ENCODE results near the gene ERGIC1. TPM values are rescaled to one million over a fixed set of nuclear protein-coding genes. Genes with fewer than 3 reads are reported as not detected.

The ERGIC1 gene
- total RNA-seq, 1 experiment from 2014 or later = 77.0 TPM

DNA sequence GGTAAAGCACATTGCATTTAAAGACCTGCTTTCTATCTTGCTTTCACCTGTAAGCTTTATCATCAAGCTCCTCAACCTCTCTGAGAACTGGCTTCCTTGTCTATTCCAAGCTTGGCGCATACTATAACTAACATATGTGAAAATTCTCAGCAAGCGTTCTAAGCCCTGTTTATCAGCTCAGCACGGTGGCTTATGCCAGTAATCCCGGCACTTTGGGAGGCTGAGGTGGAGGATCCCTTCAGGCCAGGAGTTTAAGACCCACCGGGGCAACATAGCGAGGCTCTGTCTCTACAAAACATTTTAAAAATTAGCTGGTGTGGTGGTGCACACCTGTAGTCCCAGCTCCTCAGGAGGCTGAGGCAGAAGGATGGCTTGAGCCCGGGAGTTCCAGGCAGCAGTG is 147.9 kb downstream of the ERGIC1 start:
- WGBS (ENCODE audit: extremely low coverage, insufficient read length, low lambda C conversion rate) = no CpG with 5 or more reads among the region's 7 CpGs
- H2BK15ac ChIP-seq (ENCODE audit: low read depth, low read length) = no peak overlapping the region

More for the DNA sequence above, 147.9 kb downstream of the ERGIC1 start:
- H2BK12ac ChIP-seq (ENCODE audit: insufficient read length, low read depth, low read length) = no peak overlapping the region
- Mint-ChIP-seq H3K9me3 (no peaks in the 10 kb centered on the region), H3K4me3 (no peak overlapping the region), H3K36me3 (ENCODE audit: insufficient read depth in 1 of 3, low read depth in 3 of 3) (peaks cover 6 to 14% (median 9%) of the 10 kb centered on the region in 3 experiments; a peak in 6 of 7 replicates), H3K27ac (no peak overlapping the region), H3K27me3 (ENCODE audit: low read depth) (peaks cover 9% of the 10 kb centered on the region; the same call in 1 of the 2 replicates), H3K4me1 (peaks cover 9% of the 10 kb centered on the region in 2 experiments)
- H3K18ac ChIP-seq (ENCODE audit: insufficient read length, low read depth, low read length) = no peak overlapping the region
- H3K4ac ChIP-seq (ENCODE audit: low read depth, low read length) = no peak overlapping the region
- H3K9ac ChIP-seq (ENCODE audit: extremely low read depth, insufficient read length, low read length) = no peak overlapping the region
- H3K4me1 ChIP-seq (ENCODE audit: insufficient read depth, low read length) = no peaks in the 10 kb centered on the region
- TF ChIP-seq CTCF (conservative IDR thresholded peaks at IDR 0.05) = no peak
- H3K27me3 ChIP-seq (ENCODE audit: insufficient read depth, low read length) = no peaks in the 10 kb centered on the region; the same call in 1 of the 2 replicates
- no peak overlapping the region for H3T11ph ChIP-seq (ENCODE audit: low read length)
- no peak overlapping the region for H2BK5ac ChIP-seq (ENCODE audit: insufficient read length, low read length)
- H4K8ac ChIP-seq (replicated peaks; ENCODE audit: insufficient read length, low read depth, low read length) = no peak overlapping the region
- no peak overlapping the region for H2AK5ac ChIP-seq (ENCODE audit: insufficient read length, low read length)
- H3K23me2 ChIP-seq (ENCODE audit: insufficient read length, low read depth, low read length, poor library complexity, severe bottlenecking) = peaks cover 9% of the 10 kb centered on the region
- no peaks in the 10 kb centered on the region for H3K79me1 ChIP-seq (ENCODE audit: insufficient read depth, low read depth, low read length, poor library complexity, severe bottlenecking)
- no peak overlapping the region for H3K4me2 ChIP-seq (ENCODE audit: insufficient read depth, insufficient read length, low read length)
- H3K14ac ChIP-seq (ENCODE audit: insufficient read depth, low read length) = no peak overlapping the region
- H3K23ac ChIP-seq (ENCODE audit: insufficient read length, low read depth, low read length) = no peak overlapping the region
- no peak for DNase-seq
- no peaks in the 10 kb centered on the region for H4K20me1 ChIP-seq (ENCODE audit: control insufficient read depth, insufficient read depth, insufficient read length)
- H4K5ac ChIP-seq (ENCODE audit: insufficient read length, low read depth, low read length) = no peak overlapping the region
- no peak overlapping the region for H3K56ac ChIP-seq (ENCODE audit: insufficient read length, low read depth, low read length)
- H2BK20ac ChIP-seq (ENCODE audit: low read depth, low read length, poor library complexity, severe bottlenecking) = no peak overlapping the region
- no peak overlapping the region for H2AFZ ChIP-seq (ENCODE audit: low read length)
- H3K27ac ChIP-seq (ENCODE audit: insufficient read length, low read depth, low read length) = no peak overlapping the region
- peaks cover 8% of the 10 kb centered on the region; the same call in 1 of the 2 replicates for H3K79me2 ChIP-seq (ENCODE audit: insufficient read depth, low read length)
- no peak overlapping the region for H2BK120ac ChIP-seq (ENCODE audit: low read depth, low read length, poor library complexity, severe bottlenecking)
- no peak overlapping the region for H4K91ac ChIP-seq (ENCODE audit: insufficient read length, low read depth, low read length)
- no peaks in the 10 kb centered on the region for H3K9me3 ChIP-seq (ENCODE audit: control insufficient read depth, low read depth, low read length)

Data from H9 (cell line).